ENCODE results near the gene DKK3.
A peak's percentile ranks its signal among the peaks of the same experiment; 100 is the strongest.
"Not testable (repeated sequence)": the region's sequence is repeated elsewhere in the genome, so short reads cannot be mapped to it uniquely, and the experiment has no call there.

The DKK3 gene

GRCh38 chr11:12048936-12049790 is 40.7 kb upstream of the DKK3 start:
- H3K27ac ChIP-seq: no peak overlapping the region
- no peak for TF ChIP-seq EZH2 (IDR thresholded peaks at IDR 0.05)
- TF ChIP-seq FOXP2 (optimal IDR thresholded peaks at IDR 0.05; ENCODE audit: control extremely low read depth, extremely low read length, insufficient read depth): no peak
- TF ChIP-seq POLR2AphosphoS5 (IDR thresholded peaks at IDR 0.05; ENCODE audit: borderline replicate concordance, low read depth, low read length): no peak
- no peaks in the 10 kb centered on the region for H3K9me3 ChIP-seq (ENCODE audit: low read depth, low read length)
- H3K9ac ChIP-seq (ENCODE audit: insufficient read length): no peak overlapping the region
- no peaks in the 10 kb centered on the region for H3K36me3 ChIP-seq (ENCODE audit: insufficient read depth, low read length)
- no peak overlapping the region for H3K4me3 ChIP-seq
- no peak for DNase-seq (ENCODE audit: low read depth, low spot score)

- no peak for DNase-seq (ENCODE audit: low read depth, low spot score)
- Histone ChIP-seq H3K36me3 (ENCODE audit: insufficient read depth, low read length) (no peaks in the 10 kb centered on the region), H3K27ac (no peak overlapping the region), H3K9me3 (ENCODE audit: low read depth, low read length) (no peaks in the 10 kb centered on the region), H3K4me3 (no peak overlapping the region), H3K9ac (ENCODE audit: insufficient read length) (no peak overlapping the region)
- TF ChIP-seq EZH2 (IDR thresholded peaks at IDR 0.05) (no peak), FOXP2 (optimal IDR thresholded peaks at IDR 0.05; ENCODE audit: control extremely low read depth, extremely low read length, insufficient read depth) (no peak), POLR2AphosphoS5 (IDR thresholded peaks at IDR 0.05; ENCODE audit: borderline replicate concordance, low read depth, low read length) (no peak)
These were observed 38.3 kb upstream of the DKK3 start for GRCh38 chr11:12046636-12047236.

- Histone ChIP-seq H3K36me3 (ENCODE audit: insufficient read depth, low read length) (no peaks in the 10 kb centered on the region), H3K9ac (ENCODE audit: insufficient read length) (no peak overlapping the region), H3K27ac (no peak overlapping the region), H3K4me3 (no peak overlapping the region), H3K9me3 (ENCODE audit: low read depth, low read length) (no peaks in the 10 kb centered on the region)
- no peak for DNase-seq (ENCODE audit: low read depth, low spot score)
- no peak for TF ChIP-seq EZH2 (IDR thresholded peaks at IDR 0.05)
- TF ChIP-seq FOXP2 (optimal IDR thresholded peaks at IDR 0.05; ENCODE audit: control extremely low read depth, extremely low read length, insufficient read depth): no peak
- TF ChIP-seq POLR2AphosphoS5 (IDR thresholded peaks at IDR 0.05; ENCODE audit: borderline replicate concordance, low read depth, low read length): no peak
These were observed 37.6 kb upstream of the DKK3 start for GRCh38 chr11:12045914-12046635.

- TF ChIP-seq POLR2AphosphoS5 (IDR thresholded peaks at IDR 0.05; ENCODE audit: borderline replicate concordance, low read depth, low read length) (no peak), EZH2 (IDR thresholded peaks at IDR 0.05) (no peak), FOXP2 (optimal IDR thresholded peaks at IDR 0.05; ENCODE audit: control extremely low read depth, extremely low read length, insufficient read depth) (no peak)
- Histone ChIP-seq H3K36me3 (ENCODE audit: insufficient read depth, low read length) (no peaks in the 10 kb centered on the region), H3K27ac (no peak overlapping the region), H3K4me3 (no peak overlapping the region), H3K9ac (ENCODE audit: insufficient read length) (no peak overlapping the region), H3K9me3 (ENCODE audit: low read depth, low read length) (no peaks in the 10 kb centered on the region)
- DNase-seq (ENCODE audit: low read depth, low spot score): no peak
These were observed 36.4 kb upstream of the DKK3 start for GRCh38 chr11:12044799-12045198.

GRCh38 chr11:12043959-12044791 is 35.7 kb upstream of the DKK3 start:
- Histone ChIP-seq H3K27ac (no peak overlapping the region), H3K9ac (ENCODE audit: insufficient read length) (no peak overlapping the region), H3K4me3 (no peak overlapping the region), H3K9me3 (ENCODE audit: low read depth, low read length) (no peaks in the 10 kb centered on the region), H3K36me3 (ENCODE audit: insufficient read depth, low read length) (no peaks in the 10 kb centered on the region)
- TF ChIP-seq EZH2 (IDR thresholded peaks at IDR 0.05) (no peak), POLR2AphosphoS5 (IDR thresholded peaks at IDR 0.05; ENCODE audit: borderline replicate concordance, low read depth, low read length) (no peak), FOXP2 (optimal IDR thresholded peaks at IDR 0.05; ENCODE audit: control extremely low read depth, extremely low read length, insufficient read depth) (no peak)
- peak; percentile 22 for DNase-seq (ENCODE audit: low read depth, low spot score)

- Histone ChIP-seq H3K36me3 (ENCODE audit: insufficient read depth, low read length) (no peaks in the 10 kb centered on the region), H3K9ac (ENCODE audit: insufficient read length) (no peak overlapping the region), H3K9me3 (ENCODE audit: low read depth, low read length) (no peaks in the 10 kb centered on the region), H3K27ac (no peak overlapping the region), H3K4me3 (no peak overlapping the region)
- DNase-seq (ENCODE audit: low read depth, low spot score): no peak
- TF ChIP-seq POLR2AphosphoS5 (IDR thresholded peaks at IDR 0.05; ENCODE audit: borderline replicate concordance, low read depth, low read length) (no peak), EZH2 (IDR thresholded peaks at IDR 0.05) (no peak), FOXP2 (optimal IDR thresholded peaks at IDR 0.05; ENCODE audit: control extremely low read depth, extremely low read length, insufficient read depth) (no peak)
These were observed 34.8 kb upstream of the DKK3 start for GRCh38 chr11:12043221-12043620.

- no peaks in the 10 kb centered on the region for H3K9me3 ChIP-seq (ENCODE audit: low read depth, low read length)
- H3K27ac ChIP-seq: no peak overlapping the region; the same call in 1 of the 2 replicates
- H3K36me3 ChIP-seq (ENCODE audit: insufficient read depth, low read length): no peaks in the 10 kb centered on the region
- no peak for TF ChIP-seq POLR2AphosphoS5 (IDR thresholded peaks at IDR 0.05; ENCODE audit: borderline replicate concordance, low read depth, low read length)
- TF ChIP-seq FOXP2 (optimal IDR thresholded peaks at IDR 0.05; ENCODE audit: control extremely low read depth, extremely low read length, insufficient read depth): peak; percentile 80
- DNase-seq (ENCODE audit: low read depth, low spot score): peak; percentile 48
- H3K4me3 ChIP-seq: no peak overlapping the region
- no peak overlapping the region for H3K9ac ChIP-seq (ENCODE audit: insufficient read length)
These were observed 33.8 kb upstream of the DKK3 start for GRCh38 chr11:12042215-12042676.

GRCh38 chr11:12040719-12041118 is 32.3 kb upstream of the DKK3 start:
- H3K27ac ChIP-seq; H3K9me3 ChIP-seq (ENCODE audit: low read depth, low read length); H3K9ac ChIP-seq (ENCODE audit: insufficient read length); DNase-seq (ENCODE audit: low read depth, low spot score); H3K36me3 ChIP-seq (ENCODE audit: insufficient read depth, low read length); H3K4me3 ChIP-seq: not testable (repeated sequence)

All from SK-N-MC (cell line).